Hepatocyte (in vitro differentiated cells): ENCODE measurements around the gene SSPN.

Source experiments
- EZH2 ChIP-seq: fragments of 200-600 bp; sonication (generic); IDR thresholded peaks from 2 replicates; pipeline ENCODE4 v1.6.1; 2016; ENCODE audit warnings: antibody characterized with exemption, mild to moderate bottlenecking, borderline replicate concordance
- TF ChIP-seq, protein P1 (sequence below): fragments of 200-600 bp; sonication (generic); IDR thresholded peaks from 2 replicates; pipeline ENCODE4 v1.5.1; 2016; ENCODE audit warnings: antibody characterized with exemption, mild to moderate bottlenecking; ENCODE audit not compliant: poor library complexity

DNA sequence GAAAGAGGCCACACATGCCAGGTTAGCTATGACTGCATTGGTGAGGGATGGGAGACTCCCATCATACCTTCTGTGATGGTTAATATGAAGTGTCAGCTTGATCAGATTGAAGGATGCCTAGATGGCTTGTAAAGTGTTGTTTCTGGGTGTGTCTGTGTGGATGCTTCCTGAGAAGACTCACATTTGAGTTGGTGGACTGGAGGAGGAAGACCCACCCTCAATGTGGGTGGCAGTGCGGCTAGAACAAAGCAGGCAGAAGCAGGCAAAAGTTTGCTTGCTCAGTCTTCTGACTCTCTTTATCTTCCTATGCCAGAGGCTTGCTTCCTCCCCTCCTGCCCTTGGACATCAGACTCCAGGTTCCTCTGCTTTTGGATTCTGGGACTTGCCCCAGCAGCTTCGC lies 88.2 kb downstream of the SSPN start:
- TF ChIP-seq EZH2: no peak
- TF ChIP-seq, protein P1, sequence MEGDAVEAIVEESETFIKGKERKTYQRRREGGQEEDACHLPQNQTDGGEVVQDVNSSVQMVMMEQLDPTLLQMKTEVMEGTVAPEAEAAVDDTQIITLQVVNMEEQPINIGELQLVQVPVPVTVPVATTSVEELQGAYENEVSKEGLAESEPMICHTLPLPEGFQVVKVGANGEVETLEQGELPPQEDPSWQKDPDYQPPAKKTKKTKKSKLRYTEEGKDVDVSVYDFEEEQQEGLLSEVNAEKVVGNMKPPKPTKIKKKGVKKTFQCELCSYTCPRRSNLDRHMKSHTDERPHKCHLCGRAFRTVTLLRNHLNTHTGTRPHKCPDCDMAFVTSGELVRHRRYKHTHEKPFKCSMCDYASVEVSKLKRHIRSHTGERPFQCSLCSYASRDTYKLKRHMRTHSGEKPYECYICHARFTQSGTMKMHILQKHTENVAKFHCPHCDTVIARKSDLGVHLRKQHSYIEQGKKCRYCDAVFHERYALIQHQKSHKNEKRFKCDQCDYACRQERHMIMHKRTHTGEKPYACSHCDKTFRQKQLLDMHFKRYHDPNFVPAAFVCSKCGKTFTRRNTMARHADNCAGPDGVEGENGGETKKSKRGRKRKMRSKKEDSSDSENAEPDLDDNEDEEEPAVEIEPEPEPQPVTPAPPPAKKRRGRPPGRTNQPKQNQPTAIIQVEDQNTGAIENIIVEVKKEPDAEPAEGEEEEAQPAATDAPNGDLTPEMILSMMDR: no peak
